HEK293T (cell line): ENCODE data around the gene TMEM117.

ENCODE experiments used
- BHLHE40 ChIP-seq: fragments of 450-650 bp; IDR thresholded peaks from 2 replicates; pipeline ENCODE4 v1.6.1; 2016; ENCODE audit warnings: mild to moderate bottlenecking, moderate library complexity, borderline replicate concordance
- ELF4 ChIP-seq: fragments of 450-650 bp; IDR thresholded peaks from 2 replicates; pipeline ENCODE4 v1.6.1; 2017; ENCODE audit warnings: antibody characterized with exemption
- FOXM1 ChIP-seq: fragments of 450-650 bp; IDR thresholded peaks from 2 replicates; pipeline ENCODE4 v1.6.1; 2017; ENCODE audit warnings: mild to moderate bottlenecking, borderline replicate concordance
- HDGF ChIP-seq: fragments of 450-650 bp; IDR thresholded peaks from 2 replicates; pipeline ENCODE4 v1.6.1; 2017; ENCODE audit warnings: antibody characterized with exemption, borderline replicate concordance
- LEF1 ChIP-seq: fragments of 450-650 bp; IDR thresholded peaks from 2 replicates; pipeline ENCODE4 v1.6.1; 2017; ENCODE audit warnings: mild to moderate bottlenecking, borderline replicate concordance
- SP1 ChIP-seq: fragments of 450-650 bp; IDR thresholded peaks from 2 replicates; pipeline ENCODE4 v1.6.1; 2017
- SUZ12 ChIP-seq: fragments of 450-650 bp; IDR thresholded peaks from 2 replicates; pipeline ENCODE4 v1.6.1; 2016; ENCODE audit warnings: mild to moderate bottlenecking
- ZNF384 ChIP-seq: fragments of 450-650 bp; IDR thresholded peaks from 2 replicates; pipeline ENCODE4 v1.6.1; 2016

DNA sequence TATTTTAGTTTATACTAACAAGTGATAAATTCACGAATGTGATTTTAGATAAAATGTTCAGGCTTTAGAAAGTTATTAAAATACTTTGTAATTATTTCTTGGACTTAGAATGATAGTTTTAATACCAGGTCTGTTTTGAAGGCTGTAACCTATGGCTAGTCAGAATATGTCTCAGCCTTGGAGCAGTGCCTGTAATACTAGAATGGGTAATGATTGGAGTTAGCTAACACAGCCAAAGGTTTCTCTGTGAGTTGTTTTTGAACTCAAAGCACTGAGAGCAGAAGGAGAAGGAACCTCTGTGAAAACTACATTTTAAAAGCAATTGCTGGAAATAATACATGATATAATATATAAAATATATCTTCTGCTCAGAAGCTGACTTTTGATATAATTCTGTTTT lies 110.1 kb downstream of the TMEM117 start:
- TF ChIP-seq FOXM1: no peak
- TF ChIP-seq ZNF384: no peak
- no peak for TF ChIP-seq HDGF
- TF ChIP-seq SUZ12: no peak
- TF ChIP-seq LEF1: no peak
- no peak for TF ChIP-seq SP1
- no peak for TF ChIP-seq ELF4
- TF ChIP-seq BHLHE40: no peak
